GM12864 (cell line): ENCODE data around the gene PDE7B.

Experiments
- DNase-seq: peaks from one replicate; pipeline ENCODE4 v3.0.0-alpha.2; 2011; ENCODE audit warnings: low read depth
- H3K4me3 ChIP-seq: 2 replicates; pipeline ENCODE4 v1.5.1; 2011; ENCODE audit warnings: mild to moderate bottlenecking, low read depth, low read length, control low read depth
- CTCF ChIP-seq: IDR thresholded peaks from 2 replicates; pipeline ENCODE4 v1.5.1; 2011; ENCODE audit warnings: low read depth, mild to moderate bottlenecking, moderate library complexity, low read length, control low read depth, inconsistent platforms; ENCODE audit errors: missing control alignments

PDE7B gene

GRCh38 chr6:136144251-136145023, 292.9 kb downstream of the PDE7B start:
- no peak for TF ChIP-seq CTCF
- no peak for DNase-seq
- no peak overlapping the region for H3K4me3 ChIP-seq

GRCh38 chr6:136146130-136146529, 294.6 kb downstream of the PDE7B start:
- H3K4me3 ChIP-seq = no peak overlapping the region
- TF ChIP-seq CTCF = no peak
- DNase-seq = no peak

- DNase-seq = no peak
- no peak overlapping the region for H3K4me3 ChIP-seq
- no peak for TF ChIP-seq CTCF
Observed at GRCh38 chr6:136147342-136147741, 295.8 kb downstream of the PDE7B start.

- DNase-seq = no peak
- TF ChIP-seq CTCF = no peak
- no peak overlapping the region for H3K4me3 ChIP-seq
Observed at GRCh38 chr6:136148051-136148450, 296.6 kb downstream of the PDE7B start.

GRCh38 chr6:136148523-136148922, 297.0 kb downstream of the PDE7B start:
- DNase-seq = no peak
- TF ChIP-seq CTCF = no peak
- no peak overlapping the region for H3K4me3 ChIP-seq

- no peak for DNase-seq
- no peak overlapping the region for H3K4me3 ChIP-seq
- no peak for TF ChIP-seq CTCF
Observed at GRCh38 chr6:136149311-136149710, 297.8 kb downstream of the PDE7B start.

- no peak overlapping the region for H3K4me3 ChIP-seq
- no peak for TF ChIP-seq CTCF
- no peak for DNase-seq
Observed at GRCh38 chr6:136150961-136151360, 299.5 kb downstream of the PDE7B start.
